HepG2 (cell line): ENCODE data around the gene VSX1. TPM values are rescaled to one million over a fixed set of nuclear protein-coding genes. Genes with fewer than 3 reads are reported as not detected.

ENCODE experiments used
- ARNTL ChIP-seq: sonication (generic); formaldehyde crosslinking; IDR thresholded peaks from 2 replicates; pipeline ENCODE4 v1.4.0; 2020; ENCODE audit warnings: mild to moderate bottlenecking, missing genetic modification reagents
- CREM ChIP-seq, 2 experiments: sonication (generic) in 1 of 2; formaldehyde crosslinking in 1 of 2; IDR thresholded peaks; 2 replicates each; pipeline versions ENCODE4 v1.4.0 to v1.6.1; 2016 to 2020; ENCODE audit warnings: antibody characterized with exemption in 1 of 2, mild to moderate bottlenecking in 1 of 2, missing genetic modification reagents in 1 of 2
- ETV5 ChIP-seq: IDR thresholded peaks from 2 replicates; pipeline ENCODE4 v1.6.1; 2018; ENCODE audit warnings: missing biosample characterization, missing genetic modification reagents, inconsistent platforms, borderline replicate concordance
- FOXO4 ChIP-seq: sonication (generic); formaldehyde crosslinking; conservative IDR thresholded peaks from 2 replicates; pipeline ENCODE4 v1.8.1; 2023; ENCODE audit warnings: missing genetic modification reagents
- KDM1A ChIP-seq: IDR thresholded peaks from 2 replicates; pipeline ENCODE4 v1.6.1; 2016; ENCODE audit warnings: missing compliant biosample characterization
- KDM2A ChIP-seq: sonication (generic); formaldehyde crosslinking; IDR thresholded peaks from 2 replicates; pipeline ENCODE4 v1.4.0; 2020; ENCODE audit warnings: low read depth, missing genetic modification reagents, borderline replicate concordance
- KLF11 ChIP-seq: IDR thresholded peaks from 2 replicates; pipeline ENCODE4 v1.6.1; 2016; ENCODE audit warnings: missing compliant biosample characterization
- MAFK ChIP-seq, 2 experiments: IDR thresholded peaks in 1 of 2; conservative IDR thresholded peaks in 1 of 2; 2 replicates each; pipeline ENCODE4 v1.6.1; 2011; ENCODE audit warnings: improper control_type of control experiment in 2 of 2, low read length in 2 of 2
- MBNL3 ChIP-seq: fragments of 250-450 bp; sonication (Bioruptor Pico); conservative IDR thresholded peaks from 2 replicates; pipeline ENCODE4 v1.8.0; 2022; ENCODE audit warnings: mild to moderate bottlenecking, inconsistent platforms
- MTF1 ChIP-seq: sonication (generic); formaldehyde crosslinking; IDR thresholded peaks from 2 replicates; pipeline ENCODE4 v1.5.0; 2020; ENCODE audit warnings: missing genetic modification reagents
- NCOA1 ChIP-seq: sonication (generic); formaldehyde crosslinking; IDR thresholded peaks from 2 replicates; pipeline ENCODE4 v1.9.0; 2021; ENCODE audit warnings: missing genetic modification reagents
- NFE2 ChIP-seq: sonication (generic); formaldehyde crosslinking; IDR thresholded peaks from 2 replicates; pipeline ENCODE4 v1.4.0; 2020; ENCODE audit warnings: missing genetic modification reagents
- NR2F6 ChIP-seq, 2 experiments: IDR thresholded peaks; 2 replicates each; pipeline ENCODE4 v1.6.1; 2016; ENCODE audit warnings: antibody characterized with exemption in 1 of 2, mild to moderate bottlenecking in 1 of 2
- POGZ ChIP-seq: sonication (generic); formaldehyde crosslinking; IDR thresholded peaks from 2 replicates; pipeline ENCODE4 v1.4.0; 2020; ENCODE audit warnings: mild to moderate bottlenecking, missing genetic modification reagents
- REXO4 ChIP-seq: sonication (generic); formaldehyde crosslinking; IDR thresholded peaks from 2 replicates; pipeline ENCODE4 v1.8.0; 2022; ENCODE audit warnings: missing genetic modification reagents, mild to moderate bottlenecking, borderline replicate concordance
- RFXAP ChIP-seq: sonication (generic); formaldehyde crosslinking; IDR thresholded peaks from 2 replicates; pipeline ENCODE4 v1.4.0; 2020; ENCODE audit warnings: missing genetic modification reagents, borderline replicate concordance
- SKI ChIP-seq: fragments of 450-650 bp; IDR thresholded peaks from one replicate; pipeline ENCODE4 v1.6.1; 2018; ENCODE audit warnings: mild to moderate bottlenecking; ENCODE audit not compliant: partially characterized antibody
- SPEN ChIP-seq: sonication (generic); formaldehyde crosslinking; IDR thresholded peaks from 2 replicates; pipeline ENCODE4 v1.5.1; 2020; ENCODE audit warnings: low read depth, mild to moderate bottlenecking, missing genetic modification reagents
- ZFY ChIP-seq: sonication (generic); formaldehyde crosslinking; IDR thresholded peaks from 2 replicates; pipeline ENCODE4 v1.4.0; 2020; ENCODE audit warnings: missing genetic modification reagents
- ZNF24 ChIP-seq: fragments of 450-650 bp; IDR thresholded peaks from 2 replicates; pipeline ENCODE4 v1.6.1; 2017; ENCODE audit warnings: antibody characterized with exemption, mild to moderate bottlenecking
- ZNF317 ChIP-seq: sonication (generic); formaldehyde crosslinking; IDR thresholded peaks from 2 replicates; pipeline ENCODE4 v1.5.0; 2020; ENCODE audit warnings: mild to moderate bottlenecking, missing genetic modification reagents
- ZNF451 ChIP-seq: sonication (generic); formaldehyde crosslinking; IDR thresholded peaks from 2 replicates; pipeline ENCODE4 v1.5.0; 2020; ENCODE audit warnings: mild to moderate bottlenecking, missing genetic modification reagents
- ZNF616 ChIP-seq: sonication (generic); formaldehyde crosslinking; IDR thresholded peaks from 2 replicates; pipeline ENCODE4 v1.5.0; 2020; ENCODE audit warnings: low read depth, mild to moderate bottlenecking, missing genetic modification reagents
- ZNF644 ChIP-seq: IDR thresholded peaks from 2 replicates; pipeline ENCODE4 v1.6.1; 2016; ENCODE audit warnings: low read depth
- ZNF749 ChIP-seq: sonication (generic); formaldehyde crosslinking; IDR thresholded peaks from 2 replicates; pipeline ENCODE4 v1.8.0; 2022; ENCODE audit warnings: mild to moderate bottlenecking, missing genetic modification reagents, moderate library complexity, borderline replicate concordance
- polyA plus RNA-seq, 8 experiments: library from polyadenylated mRNA; depleted of rRNA in 3 of 8; stranded (reverse) in 7 of 8; unstranded in 1 of 8; fragments of >200 nt; fragmentation: Illumina TruSeq in 4 of 8; extraction: Trizol in 4 of 8; gene quantifications; 2 replicates each; pipeline versions ENCODE4 v1.2.1 to v1.2.3, GENCODE V29; 2011 to 2016; ENCODE audit warnings: low read depth in 4 of 8, missing spikeins in 1 of 8, mixed read lengths in 1 of 8; ENCODE audit not compliant: insufficient read depth in 1 of 8
- total RNA-seq, 5 experiments: library from RNA; depleted of rRNA; stranded (reverse); fragments of >200 nt; fragmentation: Illumina TruSeq; extraction: Trizol; gene quantifications; 2 replicates each; pipeline ENCODE4 v1.2.3, GENCODE V29; 2016; ENCODE audit warnings: low read depth in 1 of 5
- TF ChIP-seq, protein P1 (sequence below): sonication (generic); formaldehyde crosslinking; IDR thresholded peaks from 2 replicates; pipeline ENCODE4 v1.4.0; 2020; ENCODE audit warnings: missing genetic modification reagents, mild to moderate bottlenecking, borderline replicate concordance
- TF ChIP-seq, protein P2 (sequence below): sonication (generic); formaldehyde crosslinking; IDR thresholded peaks from 2 replicates; pipeline ENCODE4 v1.4.0; 2020; ENCODE audit warnings: missing genetic modification reagents; ENCODE audit errors: not compliant biosample characterization

The VSX1 gene
- total and polyA plus RNA-seq, 2 of the 13 experiments (the other 11 are each of a cell fraction or from before 2014, with no cell fraction given) = 0.04 TPM; not detected in 1

DNA sequence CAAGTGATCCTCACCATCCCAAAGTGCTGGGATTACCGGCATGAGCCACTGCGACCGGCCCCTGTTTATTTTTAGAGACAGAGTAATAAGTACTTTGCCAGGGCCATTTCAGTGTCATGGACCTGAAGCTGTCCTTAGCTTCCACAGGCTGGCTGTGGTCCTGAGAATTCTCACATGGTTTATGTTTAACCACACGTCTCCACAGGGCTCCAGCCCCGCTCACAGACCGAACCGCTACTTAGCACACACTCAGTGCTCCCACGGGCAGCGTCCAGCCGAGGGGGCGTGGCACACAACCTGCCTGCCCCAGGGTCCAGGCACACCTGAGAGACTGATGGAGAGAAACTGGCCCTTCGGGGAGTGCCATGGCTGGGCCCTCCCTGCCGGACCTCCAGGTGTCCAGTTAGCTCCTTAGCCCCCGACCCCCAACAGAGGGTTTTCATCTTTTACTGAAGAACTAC is 35.7 kb downstream of the VSX1 start (continued):
- TF ChIP-seq ETV5 (CRISPR knock-in tag) (no peak), NFE2 (CRISPR knock-in tag) (no peak), MAFK (conservative IDR thresholded peaks at IDR 0.05 in 1 of 2, IDR thresholded peaks at IDR 0.05 in 1 of 2; ENCODE audit: low read length in 2 of 2) (no peak), NR2F6 (IDR thresholded peaks at IDR 0.05) (no peak), NR2F6 (CRISPR knock-in tag; IDR thresholded peaks at IDR 0.05) (peak; percentile 37; the same call in 1 of the 2 replicates), RFXAP (CRISPR knock-in tag) (no peak), MTF1 (no peak), REXO4 (CRISPR knock-in tag) (no peak), SKI (no peak), ARNTL (no peak), MBNL3 (CRISPR knock-in tag) (no peak), ZNF24 (no peak), ZNF644 (CRISPR knock-in tag) (no peak), KLF11 (CRISPR knock-in tag) (no peak), CREM (IDR thresholded peaks at IDR 0.05) (no peak), CREM (CRISPR knock-in tag; IDR thresholded peaks at IDR 0.05) (no peak), ZNF616 (no peak), POGZ (CRISPR knock-in tag) (no peak), ZNF749 (CRISPR knock-in tag) (no peak), KDM1A (CRISPR knock-in tag) (0 out of 2 replicates have a peak, but pooled peaks have one; percentile 12), KDM2A (CRISPR knock-in tag) (no peak), NCOA1 (CRISPR knock-in tag) (no peak), ZNF317 (CRISPR knock-in tag) (no peak), ZNF451 (CRISPR knock-in tag) (no peak), ZFY (no peak), SPEN (CRISPR knock-in tag) (peak; percentile 64; the same call in 1 of the 2 replicates), FOXO4 (CRISPR knock-in tag) (no peak)
- TF ChIP-seq, protein P1, sequence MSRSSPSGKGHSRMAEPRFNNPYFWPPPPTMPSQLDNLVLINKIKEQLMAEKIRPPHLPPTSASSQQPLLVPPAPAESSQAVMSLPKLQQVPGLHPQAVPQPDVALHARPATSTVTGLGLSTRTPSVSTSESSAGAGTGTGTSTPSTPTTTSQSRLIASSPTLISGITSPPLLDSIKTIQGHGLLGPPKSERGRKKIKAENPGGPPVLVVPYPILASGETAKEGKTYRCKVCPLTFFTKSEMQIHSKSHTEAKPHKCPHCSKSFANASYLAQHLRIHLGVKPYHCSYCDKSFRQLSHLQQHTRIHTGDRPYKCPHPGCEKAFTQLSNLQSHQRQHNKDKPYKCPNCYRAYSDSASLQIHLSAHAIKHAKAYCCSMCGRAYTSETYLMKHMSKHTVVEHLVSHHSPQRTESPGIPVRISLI (CRISPR knock-in tag) = no peak
- TF ChIP-seq, protein P2, sequence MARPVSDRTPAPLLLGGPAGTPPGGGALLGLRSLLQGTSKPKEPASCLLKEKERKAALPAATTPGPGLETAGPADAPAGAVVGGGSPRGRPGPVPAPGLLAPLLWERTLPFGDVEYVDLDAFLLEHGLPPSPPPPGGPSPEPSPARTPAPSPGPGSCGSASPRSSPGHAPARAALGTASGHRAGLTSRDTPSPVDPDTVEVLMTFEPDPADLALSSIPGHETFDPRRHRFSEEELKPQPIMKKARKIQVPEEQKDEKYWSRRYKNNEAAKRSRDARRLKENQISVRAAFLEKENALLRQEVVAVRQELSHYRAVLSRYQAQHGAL = no peak
